ENCODE measurements around the gene PLEKHH1.

Gene PLEKHH1

GRCh38 chr14:67575684-67576083, 42.6 kb downstream of the PLEKHH1 start:
- H3K4me3 ChIP-seq (ENCODE audit: low read depth in 1 of 5, low read length in 5 of 5) = no peak overlapping the region
- H3K27me3 ChIP-seq (ENCODE audit: control insufficient read depth in 5 of 5, insufficient read depth in 4 of 5, low read length in 5 of 5) = no peaks in the 10 kb centered on the region
- no peak overlapping the region for H3K9ac ChIP-seq (ENCODE audit: low read length in 5 of 5)
- H3K36me3 ChIP-seq (ENCODE audit: control insufficient read depth in 5 of 5, insufficient read depth in 5 of 5, low read length in 5 of 5) = peaks cover 0 to 26% (median 22%) of the 10 kb centered on the region in 5 donors
- no peak overlapping the region for H3K27ac ChIP-seq (ENCODE audit: low read depth, low read length)
- H3K4me1 ChIP-seq (ENCODE audit: control insufficient read depth in 5 of 5, insufficient read depth in 5 of 5, low read length in 5 of 5) = peaks cover 0 to 3% (median 0%) of the 10 kb centered on the region in 5 donors
- no peaks in the 10 kb centered on the region for H3K9me3 ChIP-seq (ENCODE audit: control insufficient read depth in 5 of 5, low read length in 5 of 5)

- Histone ChIP-seq H3K4me1 (ENCODE audit: control insufficient read depth in 5 of 5, insufficient read depth in 5 of 5, low read length in 5 of 5) (peaks cover 0 to 3% (median 0%) of the 10 kb centered on the region in 5 donors), H3K27me3 (ENCODE audit: control insufficient read depth in 5 of 5, insufficient read depth in 4 of 5, low read length in 5 of 5) (no peaks in the 10 kb centered on the region), H3K9ac (ENCODE audit: low read length in 5 of 5) (no peak overlapping the region), H3K27ac (ENCODE audit: low read depth, low read length) (no peak overlapping the region), H3K9me3 (ENCODE audit: control insufficient read depth in 5 of 5, low read length in 5 of 5) (no peaks in the 10 kb centered on the region), H3K4me3 (ENCODE audit: low read depth in 1 of 5, low read length in 5 of 5) (no peak overlapping the region), H3K36me3 (ENCODE audit: control insufficient read depth in 5 of 5, insufficient read depth in 5 of 5, low read length in 5 of 5) (peaks cover 0 to 31% (median 22%) of the 10 kb centered on the region in 5 donors)
These were observed 43.3 kb downstream of the PLEKHH1 start for GRCh38 chr14:67576216-67576955.

- Histone ChIP-seq H3K9me3 (ENCODE audit: control insufficient read depth in 5 of 5, low read length in 5 of 5) (no peaks in the 10 kb centered on the region), H3K4me1 (ENCODE audit: control insufficient read depth in 5 of 5, insufficient read depth in 5 of 5, low read length in 5 of 5) (peaks cover 0 to 3% (median 0%) of the 10 kb centered on the region in 5 donors), H3K36me3 (ENCODE audit: control insufficient read depth in 5 of 5, insufficient read depth in 5 of 5, low read length in 5 of 5) (peaks cover 0 to 38% (median 22%) of the 10 kb centered on the region in 5 donors), H3K27me3 (ENCODE audit: control insufficient read depth in 5 of 5, insufficient read depth in 4 of 5, low read length in 5 of 5) (no peaks in the 10 kb centered on the region), H3K9ac (ENCODE audit: low read length in 5 of 5) (no peak overlapping the region), H3K4me3 (ENCODE audit: low read depth in 1 of 5, low read length in 5 of 5) (no peak overlapping the region), H3K27ac (ENCODE audit: low read depth, low read length) (no peak overlapping the region)
These were observed 44.2 kb downstream of the PLEKHH1 start for GRCh38 chr14:67577181-67577808.

- H3K36me3 ChIP-seq (ENCODE audit: control insufficient read depth in 5 of 5, insufficient read depth in 5 of 5, low read length in 5 of 5) = peaks cover 0 to 38% (median 22%) of the 10 kb centered on the region in 5 donors
- no peak overlapping the region for H3K9ac ChIP-seq (ENCODE audit: low read length in 5 of 5)
- no peak overlapping the region for H3K27ac ChIP-seq (ENCODE audit: low read depth, low read length)
- H3K4me3 ChIP-seq (ENCODE audit: low read depth in 1 of 5, low read length in 5 of 5) = no peak overlapping the region
- H3K9me3 ChIP-seq (ENCODE audit: control insufficient read depth in 5 of 5, low read length in 5 of 5) = no peaks in the 10 kb centered on the region
- H3K27me3 ChIP-seq (ENCODE audit: control insufficient read depth in 5 of 5, insufficient read depth in 4 of 5, low read length in 5 of 5) = no peaks in the 10 kb centered on the region
- H3K4me1 ChIP-seq (ENCODE audit: control insufficient read depth in 5 of 5, insufficient read depth in 5 of 5, low read length in 5 of 5) = peaks cover 0 to 3% (median 0%) of the 10 kb centered on the region in 5 donors
These were observed 45.0 kb downstream of the PLEKHH1 start for GRCh38 chr14:67577909-67578749.

- Histone ChIP-seq H3K9ac (ENCODE audit: low read length in 5 of 5) (no peak overlapping the region), H3K27ac (ENCODE audit: low read depth, low read length) (no peak overlapping the region), H3K36me3 (ENCODE audit: control insufficient read depth in 5 of 5, insufficient read depth in 5 of 5, low read length in 5 of 5) (peaks cover 0 to 38% (median 23%) of the 10 kb centered on the region in 5 donors)
These were observed 46.0 kb downstream of the PLEKHH1 start for GRCh38 chr14:67579040-67579439.

GRCh38 chr14:67579636-67580035, 46.5 kb downstream of the PLEKHH1 start:
- H3K9ac ChIP-seq (ENCODE audit: low read length in 5 of 5) = no peak overlapping the region
- H3K4me3 ChIP-seq (ENCODE audit: low read depth in 1 of 5, low read length in 5 of 5) = no peak overlapping the region
- H3K27ac ChIP-seq (ENCODE audit: low read depth, low read length) = no peak overlapping the region
- H3K9me3 ChIP-seq (ENCODE audit: control insufficient read depth in 5 of 5, low read length in 5 of 5) = no peaks in the 10 kb centered on the region
- H3K27me3 ChIP-seq (ENCODE audit: control insufficient read depth in 5 of 5, insufficient read depth in 4 of 5, low read length in 5 of 5) = no peaks in the 10 kb centered on the region
- H3K4me1 ChIP-seq (ENCODE audit: control insufficient read depth in 5 of 5, insufficient read depth in 5 of 5, low read length in 5 of 5) = peaks cover 0 to 3% (median 0%) of the 10 kb centered on the region in 5 donors
- H3K36me3 ChIP-seq (ENCODE audit: control insufficient read depth in 5 of 5, insufficient read depth in 5 of 5, low read length in 5 of 5) = peaks cover 0 to 38% (median 20%) of the 10 kb centered on the region in 5 donors

More at GRCh38 chr14:67579040-67579439, 46.0 kb downstream of the PLEKHH1 start:
- Histone ChIP-seq H3K4me1 (ENCODE audit: control insufficient read depth in 5 of 5, insufficient read depth in 5 of 5, low read length in 5 of 5) (peaks cover 0 to 3% (median 0%) of the 10 kb centered on the region in 5 donors), H3K27me3 (ENCODE audit: control insufficient read depth in 5 of 5, insufficient read depth in 4 of 5, low read length in 5 of 5) (no peaks in the 10 kb centered on the region), H3K4me3 (ENCODE audit: low read depth in 1 of 5, low read length in 5 of 5) (no peak overlapping the region), H3K9me3 (ENCODE audit: control insufficient read depth in 5 of 5, low read length in 5 of 5) (no peaks in the 10 kb centered on the region)

GRCh38 chr14:67580336-67581171, 47.5 kb downstream of the PLEKHH1 start:
- Histone ChIP-seq H3K9ac (ENCODE audit: low read length in 5 of 5) (no peak overlapping the region), H3K4me3 (ENCODE audit: low read depth in 1 of 5, low read length in 5 of 5) (no peak overlapping the region), H3K9me3 (ENCODE audit: control insufficient read depth in 5 of 5, low read length in 5 of 5) (no peaks in the 10 kb centered on the region), H3K4me1 (ENCODE audit: control insufficient read depth in 5 of 5, insufficient read depth in 5 of 5, low read length in 5 of 5) (peaks cover 0 to 3% (median 0%) of the 10 kb centered on the region in 5 donors), H3K27ac (ENCODE audit: low read depth, low read length) (no peak overlapping the region), H3K27me3 (ENCODE audit: control insufficient read depth in 5 of 5, insufficient read depth in 4 of 5, low read length in 5 of 5) (no peaks in the 10 kb centered on the region), H3K36me3 (ENCODE audit: control insufficient read depth in 5 of 5, insufficient read depth in 5 of 5, low read length in 5 of 5) (peaks cover 0 to 37% (median 22%) of the 10 kb centered on the region in 5 donors)

- Histone ChIP-seq H3K4me1 (ENCODE audit: control insufficient read depth in 5 of 5, insufficient read depth in 5 of 5, low read length in 5 of 5) (peaks cover 0 to 9% (median 0%) of the 10 kb centered on the region in 5 donors), H3K9me3 (ENCODE audit: control insufficient read depth in 5 of 5, low read length in 5 of 5) (no peaks in the 10 kb centered on the region), H3K4me3 (ENCODE audit: low read depth in 1 of 5, low read length in 5 of 5) (no peak overlapping the region), H3K27me3 (ENCODE audit: control insufficient read depth in 5 of 5, insufficient read depth in 4 of 5, low read length in 5 of 5) (no peaks in the 10 kb centered on the region), H3K27ac (ENCODE audit: low read depth, low read length) (no peak overlapping the region), H3K9ac (ENCODE audit: low read length in 5 of 5) (no peak overlapping the region), H3K36me3 (ENCODE audit: control insufficient read depth in 5 of 5, insufficient read depth in 5 of 5, low read length in 5 of 5) (peaks cover 0 to 43% (median 28%) of the 10 kb centered on the region in 5 donors)
These were observed 48.6 kb downstream of the PLEKHH1 start for GRCh38 chr14:67581643-67582042.

GRCh38 chr14:67582061-67582460, 49.0 kb downstream of the PLEKHH1 start:
- H3K4me3 ChIP-seq (ENCODE audit: low read depth in 1 of 5, low read length in 5 of 5) = no peak overlapping the region
- no peak overlapping the region for H3K27ac ChIP-seq (ENCODE audit: low read depth, low read length)
- H3K9ac ChIP-seq (ENCODE audit: low read length in 5 of 5) = no peak overlapping the region
- H3K27me3 ChIP-seq (ENCODE audit: control insufficient read depth in 5 of 5, insufficient read depth in 4 of 5, low read length in 5 of 5) = no peaks in the 10 kb centered on the region
- no peaks in the 10 kb centered on the region for H3K9me3 ChIP-seq (ENCODE audit: control insufficient read depth in 5 of 5, low read length in 5 of 5)
- peaks cover 0 to 11% (median 0%) of the 10 kb centered on the region in 5 donors for H3K4me1 ChIP-seq (ENCODE audit: control insufficient read depth in 5 of 5, insufficient read depth in 5 of 5, low read length in 5 of 5)
- H3K36me3 ChIP-seq (ENCODE audit: control insufficient read depth in 5 of 5, insufficient read depth in 5 of 5, low read length in 5 of 5) = peaks cover 0 to 46% (median 29%) of the 10 kb centered on the region in 5 donors

All from subcutaneous abdominal adipose tissue (tissue), 5 donors.